Fibroblast of skin of right quadriceps (primary cell): ENCODE measurements around the gene KATNIP.
"Not testable (repeated sequence)": the region's sequence is repeated elsewhere in the genome, so short reads cannot be mapped to it uniquely, and the experiment has no call there.

Experiments used
- DNase-seq: peaks from one replicate; pipeline ENCODE4 v3.0.0-alpha.2; 2013

KATNIP gene

DNA sequence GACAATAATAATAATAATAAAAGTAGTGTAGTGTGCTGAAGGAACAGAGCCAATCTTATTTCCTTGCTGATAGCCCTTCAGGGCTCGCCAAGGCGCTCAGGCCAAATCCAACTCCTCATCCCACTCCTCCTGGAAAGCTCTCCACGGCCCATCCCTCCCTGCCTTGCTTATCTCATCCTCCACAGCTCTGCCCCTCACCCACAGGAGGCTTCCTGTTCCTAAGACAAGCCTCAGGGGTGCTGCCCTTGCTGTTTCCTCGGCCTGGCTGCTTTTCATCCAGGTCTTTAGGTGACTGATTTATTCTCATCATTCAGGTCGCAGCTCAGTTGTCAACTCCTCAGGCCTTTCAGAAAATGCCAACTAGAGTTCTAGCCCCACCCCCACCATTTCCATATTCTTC is 11.4 kb upstream of the KATNIP start:
- no peak for DNase-seq

DNA sequence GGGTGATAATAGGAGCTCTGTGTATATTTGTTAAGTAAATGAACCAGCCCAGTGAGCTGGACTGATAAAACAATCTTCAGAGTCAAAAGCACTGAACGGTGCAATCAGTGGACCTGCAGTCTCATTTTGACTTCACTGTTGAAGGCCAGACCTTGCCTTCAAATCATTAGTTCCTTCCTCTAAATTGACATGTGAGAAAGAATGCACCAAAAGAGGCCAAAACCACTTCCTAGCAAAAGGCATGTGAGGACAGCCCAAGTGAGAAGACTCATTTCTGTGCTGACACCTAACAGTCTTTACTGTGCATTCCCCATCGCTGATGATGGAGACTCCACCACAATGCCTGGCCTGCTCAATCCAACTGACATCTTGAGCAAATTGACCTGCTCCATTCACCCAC is 10.8 kb upstream of the KATNIP start:
- DNase-seq, result no peak

DNA sequence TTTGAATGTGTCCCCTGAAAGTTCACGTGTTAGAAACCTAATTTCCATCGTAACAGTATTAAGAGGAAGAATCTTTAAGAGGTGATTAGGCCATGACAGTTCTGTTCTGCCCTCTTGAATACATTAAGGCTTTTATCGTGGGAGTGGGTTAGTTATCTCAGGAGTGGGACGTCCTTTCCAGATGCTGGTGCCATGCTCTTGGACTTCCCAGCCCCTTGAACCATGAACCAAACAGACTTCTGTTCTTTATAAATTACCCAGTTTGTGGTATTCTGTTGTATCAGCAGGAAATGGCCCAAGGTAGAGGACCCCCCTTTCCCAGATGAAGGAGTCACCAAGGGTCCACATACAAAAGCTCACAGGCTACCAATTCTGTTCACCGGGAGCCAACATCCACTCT is 10.3 kb upstream of the KATNIP start:
- no peak for DNase-seq

DNA sequence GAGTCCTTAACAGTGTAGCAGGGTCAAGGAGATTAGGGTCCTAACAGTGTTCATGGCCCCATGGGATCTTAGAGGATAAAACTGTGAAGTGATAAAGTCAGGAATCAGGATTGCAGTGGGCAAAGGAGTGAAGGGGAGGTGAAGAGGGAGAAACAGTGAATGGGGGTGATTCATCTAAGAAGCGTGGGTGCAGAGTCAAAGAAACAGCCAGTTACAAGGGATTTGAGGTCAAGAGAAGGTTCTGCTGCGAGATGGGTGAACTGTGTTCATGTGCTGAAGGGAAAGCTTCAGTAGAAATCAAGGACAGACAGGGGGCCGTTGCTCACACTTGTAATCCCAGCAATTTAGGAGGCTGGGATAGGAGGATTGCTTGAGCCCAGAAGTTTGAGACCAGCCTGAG is 6.1 kb upstream of the KATNIP start:
- DNase-seq, result no peak

DNA sequence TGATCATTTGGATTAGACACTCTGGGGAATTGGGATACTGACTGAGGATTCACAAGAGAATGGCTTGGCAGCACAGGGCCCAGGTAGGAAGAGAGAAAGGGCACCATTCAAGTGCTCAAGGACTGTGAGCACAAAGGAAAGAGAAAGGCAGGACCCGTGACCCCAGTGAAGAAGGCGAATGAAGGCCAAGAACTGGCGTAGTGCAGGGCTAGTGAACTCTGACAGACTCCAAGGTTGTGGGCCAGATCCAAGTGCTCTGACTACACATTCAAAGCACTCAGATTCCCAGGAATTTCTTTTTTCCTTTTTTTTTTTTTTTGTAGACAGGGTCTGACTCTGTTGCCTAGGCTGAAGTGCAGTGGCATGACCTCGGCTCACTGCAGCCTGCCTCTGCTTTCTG is 5.3 kb upstream of the KATNIP start:
- no peak for DNase-seq

DNA sequence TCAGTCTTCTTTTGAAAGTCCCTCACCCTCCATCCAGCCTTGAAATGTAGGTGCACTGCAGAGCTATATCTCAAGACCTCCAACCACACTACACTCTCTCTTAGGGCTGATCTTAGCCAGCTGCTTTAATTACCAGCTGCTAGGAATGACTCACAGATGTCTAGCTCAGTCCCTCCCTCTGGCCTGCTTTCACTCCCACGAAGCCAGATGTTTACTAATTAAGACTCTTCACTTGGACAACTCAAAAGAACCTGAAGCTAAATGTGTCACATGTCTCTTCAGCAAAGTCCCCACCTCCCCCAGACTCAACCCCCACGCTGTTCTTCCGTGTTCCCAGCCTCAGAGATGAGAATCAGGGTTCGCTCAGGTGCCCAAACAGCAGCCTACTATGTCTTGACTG is 2.8 kb upstream of the KATNIP start:
- DNase-seq, result peak; percentile 63

DNA sequence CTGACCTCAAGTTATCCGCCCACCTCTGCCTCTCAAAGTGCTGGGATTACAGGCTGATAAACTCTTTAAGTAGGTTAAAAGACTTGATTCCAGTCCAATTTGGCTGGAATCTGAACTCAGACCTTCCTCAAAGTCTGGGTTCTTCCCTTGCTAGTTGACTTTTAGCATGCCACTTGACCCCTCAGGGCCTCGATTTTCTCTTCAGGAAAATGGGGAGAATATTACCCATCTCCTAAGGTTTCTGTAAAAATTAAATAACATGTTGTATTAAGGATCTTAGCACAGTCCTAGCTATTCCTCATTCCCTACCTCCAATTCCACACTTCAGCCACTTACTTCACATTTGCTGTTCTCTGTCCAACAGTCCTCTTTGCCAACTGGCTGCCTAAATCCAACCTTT is 2.1 kb upstream of the KATNIP start:
- no peak for DNase-seq

DNA sequence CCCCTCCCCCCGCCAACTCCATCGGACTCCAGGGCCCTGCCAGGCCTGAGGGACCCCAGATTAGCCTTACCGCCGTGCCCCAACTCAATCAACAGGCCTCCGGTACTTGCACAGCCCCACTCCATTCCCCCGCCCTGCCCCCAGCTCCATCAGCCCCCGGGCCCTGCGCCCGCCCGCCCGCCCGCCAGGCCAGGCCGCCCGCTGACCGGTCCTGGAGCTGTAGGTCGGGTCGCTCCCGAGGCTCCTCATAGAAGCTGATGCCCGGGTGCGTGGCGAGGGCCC is 539 bp upstream of the KATNIP start:
- no peak for DNase-seq

DNA sequence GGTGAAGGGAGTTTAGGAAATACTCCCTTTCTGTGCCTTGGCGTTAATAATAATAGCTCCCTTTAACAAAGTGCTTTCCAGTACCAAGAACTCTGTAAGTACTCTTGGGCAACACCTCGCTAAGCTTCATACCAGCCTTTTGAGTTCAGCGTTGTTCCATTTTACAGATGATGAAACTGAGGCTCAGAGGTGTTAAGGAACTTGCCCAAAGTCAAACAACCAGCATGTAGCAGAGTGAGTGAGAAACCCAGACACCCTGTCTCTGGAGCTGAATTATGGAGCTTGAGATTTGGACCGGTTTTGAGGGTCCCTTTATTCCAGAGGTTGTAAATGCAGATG is 607 bp downstream of the KATNIP start:
- no peak for DNase-seq

DNA sequence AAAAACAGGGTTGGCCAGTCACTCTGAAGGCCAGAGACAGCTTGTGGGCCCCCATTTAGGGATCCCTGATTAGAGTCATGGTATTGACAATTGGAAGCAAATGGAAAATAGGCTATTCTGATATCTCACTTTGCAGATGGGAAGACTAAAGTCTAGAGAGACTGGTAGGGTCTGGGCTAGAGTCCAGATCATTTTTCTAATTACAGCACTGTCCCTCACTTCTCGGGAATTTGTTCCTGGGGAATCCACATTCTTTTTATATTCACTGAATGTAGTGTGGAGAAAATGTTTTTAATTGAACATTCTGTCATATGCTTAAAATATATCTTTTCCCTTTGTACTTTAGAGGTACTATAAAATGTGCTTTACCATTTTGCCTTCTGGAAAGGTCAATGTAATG is 1.1 kb downstream of the KATNIP start:
- no peak for DNase-seq

DNA sequence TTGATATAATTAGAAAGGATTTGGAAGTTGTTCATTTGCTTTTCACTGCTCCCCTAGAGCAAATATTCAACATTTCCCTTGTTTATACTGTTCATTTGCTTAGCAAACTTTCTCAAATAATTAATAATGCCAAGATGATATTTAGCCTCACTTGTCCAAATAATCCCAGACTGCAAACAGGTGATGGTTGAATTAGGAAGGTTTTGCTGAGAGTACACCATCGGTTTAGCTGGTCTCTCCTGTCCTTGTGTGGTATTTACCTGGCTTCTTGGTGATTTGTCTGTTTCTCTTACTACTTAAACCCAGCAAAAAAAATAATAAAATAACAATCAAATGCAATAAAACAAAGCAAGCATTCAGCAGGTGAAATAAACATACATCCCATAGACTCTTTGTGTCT is 6.5 kb downstream of the KATNIP start:
- DNase-seq, result no peak

DNA sequence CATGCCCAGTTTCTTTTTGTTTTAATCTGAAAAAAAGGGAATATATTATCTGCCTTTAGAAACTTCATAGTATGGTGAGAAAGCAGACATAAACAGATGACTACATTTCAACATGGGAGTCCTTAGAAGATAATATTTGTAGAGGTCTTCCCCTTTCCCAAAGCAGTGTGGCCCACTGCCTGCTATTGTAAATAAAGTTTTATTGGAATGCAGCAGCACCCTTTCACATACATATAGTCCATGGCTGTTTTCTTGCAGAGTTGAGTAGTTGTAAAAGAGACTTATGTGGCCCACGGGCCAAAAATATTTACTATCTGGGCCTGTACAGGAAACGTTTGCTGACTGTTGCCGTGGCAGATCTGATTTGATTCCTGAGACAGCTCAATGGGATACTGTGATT is 8.5 kb downstream of the KATNIP start:
- no peak for DNase-seq

DNA sequence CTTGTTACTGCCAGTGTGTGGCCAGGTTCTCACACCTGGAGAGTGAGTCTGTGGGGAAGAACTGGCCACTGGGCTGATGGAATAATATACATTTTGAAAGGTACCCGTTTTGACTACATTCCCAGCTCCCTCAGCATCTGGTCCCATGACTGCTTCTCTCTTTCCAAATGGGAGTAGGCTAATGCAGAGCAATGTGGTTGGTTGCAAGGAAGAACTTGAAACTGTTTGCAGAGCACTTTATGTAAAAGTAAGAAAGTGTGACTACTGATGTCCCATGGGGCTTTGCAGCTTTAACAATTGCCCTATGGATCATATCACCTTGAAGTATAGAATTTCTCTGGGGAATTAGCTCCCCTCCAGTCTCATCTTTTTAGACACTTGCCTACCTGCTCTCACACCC is 9.0 kb downstream of the KATNIP start:
- DNase-seq, result no peak

DNA sequence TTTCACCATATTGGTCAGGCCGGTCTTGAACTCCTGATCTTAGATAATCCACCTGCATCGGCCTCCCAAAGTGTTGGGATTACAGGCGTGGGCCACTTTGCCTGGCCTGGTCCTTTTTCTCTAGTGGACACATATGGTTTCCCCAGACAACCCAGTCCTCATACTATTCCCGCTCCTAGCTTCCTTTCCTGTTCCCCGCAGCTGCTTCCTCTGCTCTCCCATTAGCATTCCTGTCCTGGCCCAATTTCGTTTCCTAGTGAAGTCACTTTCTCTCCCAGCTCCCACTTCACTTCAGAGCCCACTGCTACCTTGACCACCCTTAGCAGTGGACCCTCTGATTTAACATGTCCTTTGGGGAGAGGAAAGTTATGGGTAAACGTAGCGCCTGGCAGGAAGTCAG is 11.3 kb downstream of the KATNIP start:
- DNase-seq, result no peak

DNA sequence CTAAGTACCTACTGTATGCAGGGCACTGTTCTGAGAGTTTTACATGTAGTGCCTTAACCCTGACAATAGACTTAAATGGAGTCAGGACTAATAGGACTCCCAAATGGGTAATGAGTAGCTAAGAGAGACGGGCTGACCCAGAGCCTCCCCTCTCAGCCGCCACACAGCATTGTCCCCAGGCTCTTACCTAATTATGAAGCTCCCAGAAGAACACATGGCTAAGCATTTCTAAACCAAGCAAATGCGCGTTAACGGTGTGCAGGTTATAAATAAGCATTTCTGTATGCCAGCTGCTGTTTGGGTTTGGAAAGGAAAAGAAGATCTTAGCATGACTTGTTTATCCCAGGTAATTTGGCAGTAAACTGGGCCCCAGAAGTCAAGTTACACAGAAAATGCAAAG is 14.3 kb downstream of the KATNIP start:
- no peak for DNase-seq

DNA sequence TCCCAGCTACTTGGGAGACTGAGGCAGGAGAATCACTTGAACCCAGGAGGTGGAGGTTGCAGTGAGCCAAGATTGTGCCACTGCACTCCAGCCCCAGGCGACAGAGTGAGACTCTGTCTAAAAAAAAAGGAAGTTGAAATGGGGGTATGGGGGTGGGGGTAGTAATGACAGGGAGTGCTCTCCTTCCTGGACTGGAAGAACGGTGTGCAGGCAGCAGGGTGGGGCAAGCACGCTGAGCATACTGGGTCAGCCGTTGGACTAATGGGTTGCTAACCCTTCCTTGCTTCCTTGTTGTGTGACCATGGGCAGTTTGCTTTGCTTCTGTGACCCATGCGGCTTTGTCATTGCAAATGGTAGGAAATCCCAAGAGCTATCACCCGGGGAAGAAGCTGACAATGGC is 16.5 kb downstream of the KATNIP start:
- DNase-seq, result no peak

DNA sequence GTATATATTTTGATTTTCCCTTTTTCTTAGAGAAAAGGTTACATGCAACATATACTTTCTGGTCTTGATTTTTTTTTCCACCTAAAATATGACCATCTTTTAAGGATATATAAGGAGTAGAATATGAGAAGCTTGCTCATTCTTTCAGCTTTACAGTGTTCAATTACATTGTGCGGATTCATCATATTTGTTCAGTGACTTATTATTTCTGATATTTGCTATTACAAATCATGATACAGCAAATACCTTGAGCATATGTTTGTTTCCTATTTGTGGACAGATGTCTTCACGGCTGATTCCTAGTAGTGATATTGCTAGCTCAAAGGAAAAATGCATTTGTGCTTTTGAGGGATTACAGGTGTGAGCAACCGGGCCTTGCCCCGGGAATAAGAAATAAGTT is 18.1 kb downstream of the KATNIP start:
- DNase-seq, result no peak

DNA sequence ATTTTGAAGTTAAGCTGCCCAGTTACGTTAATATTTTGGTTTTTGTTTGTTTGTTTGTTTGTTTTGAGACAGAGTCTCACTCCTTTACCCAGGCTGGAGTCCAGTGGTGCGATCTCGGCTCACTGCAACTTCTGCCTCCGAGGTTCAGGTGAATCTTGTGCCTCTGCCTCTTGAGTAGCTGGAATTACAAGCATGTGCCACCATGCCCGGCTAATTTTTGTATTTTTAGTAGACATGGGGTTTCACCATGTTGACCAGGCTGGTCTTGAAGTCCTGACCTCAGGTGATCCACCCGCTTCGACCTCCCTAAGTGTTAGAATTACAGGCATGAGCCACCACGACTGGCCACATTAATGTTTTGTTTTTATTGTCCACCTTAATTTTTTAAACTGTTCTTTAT is 21.0 kb downstream of the KATNIP start:
- DNase-seq, result not testable (repeated sequence)

DNA sequence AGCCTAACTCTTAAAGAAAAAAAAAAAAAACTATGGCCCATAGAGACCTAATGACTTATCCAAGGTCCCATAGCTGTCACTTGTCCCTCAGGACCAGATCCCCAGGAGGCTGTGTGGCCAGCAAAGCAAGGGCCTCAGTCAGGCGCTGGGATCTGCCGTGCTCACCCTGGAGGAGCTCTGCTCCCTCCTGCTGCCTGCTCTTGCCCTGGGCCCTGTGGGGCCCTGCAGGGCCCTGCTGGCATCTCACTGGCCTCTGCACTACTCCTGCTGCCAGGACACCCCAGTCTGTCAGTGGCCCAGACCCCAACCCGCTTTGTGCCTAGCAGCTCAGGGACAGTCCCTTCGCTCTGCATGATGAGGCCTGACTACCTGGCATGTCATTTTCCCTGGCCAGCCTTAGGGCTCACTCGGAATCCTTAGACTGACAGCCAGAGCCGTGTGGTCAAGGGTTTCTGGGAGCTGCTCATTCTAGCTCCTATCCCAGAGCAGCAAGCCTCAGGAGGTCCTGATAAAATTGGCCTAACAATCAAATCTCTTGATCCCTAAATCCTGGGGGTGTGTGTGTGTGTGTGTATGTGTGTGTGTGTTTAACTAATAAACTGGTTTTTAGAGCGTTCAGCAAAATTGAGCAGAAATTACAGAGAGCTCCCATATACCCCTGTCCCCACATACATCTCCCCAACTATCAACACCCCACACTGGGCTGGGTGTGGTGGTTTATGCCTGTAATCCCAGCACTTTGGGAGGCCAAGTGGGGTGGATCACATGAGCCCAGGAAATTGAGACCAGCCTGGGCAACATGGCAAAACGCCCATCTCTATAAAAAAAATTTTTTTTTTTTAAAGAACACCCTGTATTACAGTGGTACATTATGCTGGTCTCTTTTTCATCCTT is 21.7 kb downstream of the KATNIP start:
- no peak for DNase-seq

DNA sequence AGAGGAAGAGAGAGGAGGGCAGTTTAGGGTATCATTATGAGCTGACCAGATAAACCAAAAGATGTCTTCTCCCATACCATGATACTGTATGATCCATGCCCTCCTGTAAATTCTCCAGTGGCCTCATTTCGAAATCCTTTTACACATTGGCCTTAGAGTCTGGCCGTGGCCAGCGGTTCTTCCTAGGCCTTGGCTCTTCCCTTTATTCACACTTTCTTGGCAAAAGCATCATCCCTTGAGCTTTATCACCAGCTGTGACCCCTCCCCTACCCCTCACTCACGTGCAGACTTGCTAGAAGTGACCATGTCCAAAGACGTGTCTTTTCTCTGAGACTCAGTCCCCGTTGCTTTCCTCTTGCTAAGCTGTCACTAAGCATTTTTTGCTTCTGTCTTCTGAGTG is 22.8 kb downstream of the KATNIP start:
- DNase-seq, result no peak

DNA sequence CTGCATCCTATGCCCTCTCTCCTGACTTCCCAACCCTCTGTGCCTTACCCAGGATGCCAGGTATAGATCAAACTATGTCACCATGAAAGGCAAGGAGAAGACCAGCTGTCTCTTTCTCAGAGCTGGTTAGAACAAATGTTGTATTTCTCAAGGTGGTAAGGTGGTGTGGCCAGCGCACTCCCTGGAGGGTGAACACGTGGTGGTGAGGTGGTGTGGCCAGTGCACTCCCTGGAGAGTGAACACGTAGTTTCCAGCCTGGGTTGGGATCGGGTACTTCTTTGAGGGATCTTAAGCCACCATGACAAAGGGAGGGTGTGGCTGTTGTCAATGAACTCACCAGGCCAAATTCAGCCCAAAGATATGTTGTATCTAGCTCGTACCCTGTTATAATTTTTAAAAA is 26.8 kb downstream of the KATNIP start:
- no peak for DNase-seq

DNA sequence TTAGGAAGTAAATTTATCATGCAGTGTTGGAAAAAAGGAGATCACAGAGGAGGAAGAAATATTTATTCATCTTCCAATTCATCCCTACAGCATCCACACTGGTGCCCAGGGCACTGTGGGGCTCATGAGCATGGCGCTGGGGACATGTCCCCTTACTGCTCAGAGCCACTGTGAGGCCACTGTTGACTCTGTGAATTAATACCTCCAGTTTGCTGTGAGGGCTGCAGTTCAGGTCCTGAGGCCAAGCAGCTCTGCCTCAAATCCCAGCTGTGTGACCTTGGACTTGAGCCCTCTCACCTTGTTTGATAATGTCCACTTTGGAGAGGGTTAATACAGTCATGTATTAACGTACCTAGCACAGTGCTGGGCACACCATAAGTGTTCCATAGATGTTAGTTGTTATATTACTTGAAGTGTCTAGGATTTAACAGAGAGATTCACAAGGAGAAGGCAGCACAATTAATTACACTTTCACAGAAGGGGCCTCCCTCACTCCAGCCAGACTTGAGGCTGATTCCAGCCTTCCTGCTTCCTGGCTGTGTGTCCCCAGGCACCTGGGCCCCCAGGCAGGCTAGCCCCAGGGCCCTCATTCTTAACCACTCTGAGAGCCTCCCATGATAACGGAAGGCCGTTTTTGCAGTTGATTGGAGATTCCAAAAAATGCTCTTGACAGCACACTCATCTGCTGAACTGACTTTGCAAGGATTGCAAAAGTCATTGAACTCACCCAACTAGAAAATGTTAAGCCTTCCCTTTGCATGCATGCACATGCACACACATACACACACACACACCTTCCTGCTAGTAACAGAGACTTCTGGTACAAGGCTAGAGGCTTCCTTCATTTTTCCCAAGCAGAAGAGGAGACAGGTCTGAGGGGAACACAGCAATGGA is 29.4 kb downstream of the KATNIP start:
- peak; percentile 32 for DNase-seq

DNA sequence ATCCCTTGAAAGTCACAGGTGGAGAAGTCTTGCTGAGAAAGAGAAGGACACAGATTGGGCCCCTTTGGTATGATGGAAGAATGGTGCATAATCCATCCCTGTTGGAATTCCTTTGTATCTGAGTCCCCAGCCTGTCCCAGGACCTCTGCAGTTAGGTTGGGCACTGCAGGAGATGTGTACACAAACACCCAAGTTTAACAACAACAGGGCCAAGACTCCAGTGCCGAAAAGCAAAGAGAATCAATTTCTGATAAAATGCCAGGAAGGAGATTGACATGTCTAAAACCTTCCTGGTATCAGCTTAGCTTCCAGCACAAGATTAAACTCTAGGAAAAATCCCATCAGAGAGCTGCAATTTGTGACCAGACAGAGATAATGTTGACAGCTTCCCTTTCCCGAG is 32.9 kb downstream of the KATNIP start:
- no peak for DNase-seq

DNA sequence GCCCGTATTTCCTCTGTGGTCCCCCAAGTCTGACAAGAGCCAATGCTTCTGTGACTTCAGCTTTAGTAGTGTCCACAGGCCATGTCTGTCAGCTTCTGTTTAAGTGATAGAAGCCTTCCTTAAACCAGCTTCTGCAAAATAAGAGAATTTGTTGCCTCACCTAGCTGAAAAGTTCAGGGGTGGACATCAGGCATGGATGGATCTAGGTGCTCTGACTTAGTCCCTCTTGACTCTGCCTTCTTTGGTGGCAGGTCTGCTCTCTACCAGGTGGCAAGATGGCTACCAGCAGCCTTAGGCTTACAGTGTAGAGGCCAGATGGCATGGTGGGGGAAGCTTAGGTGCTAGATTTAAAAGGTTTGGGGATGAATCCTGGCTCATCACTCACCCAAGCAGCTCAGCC is 33.7 kb downstream of the KATNIP start:
- no peak for DNase-seq

DNA sequence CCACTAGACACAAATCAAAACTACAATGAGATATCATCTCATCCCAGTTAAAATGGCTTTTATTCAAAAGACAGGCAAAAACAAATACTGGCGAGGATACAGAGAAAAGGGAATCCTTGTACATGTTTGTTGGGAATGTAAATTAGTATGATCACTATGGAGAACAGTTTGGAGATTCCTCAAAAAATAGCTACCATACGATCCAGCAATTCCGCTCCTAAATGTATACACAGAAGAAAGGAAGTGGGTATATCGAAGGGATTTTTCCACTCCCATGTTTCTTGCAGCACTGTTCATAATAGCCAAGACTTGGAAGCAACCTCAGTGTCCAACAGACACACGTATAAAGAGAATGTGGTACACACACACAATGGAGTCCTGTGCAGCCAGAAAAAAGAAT is 35.3 kb downstream of the KATNIP start:
- no peak for DNase-seq
